Upper lobe of right lung (tissue), 1 donor: Measurements from ENCODE around the gene INSRR. TPM values are rescaled to one million over a fixed set of nuclear protein-coding genes. Genes with fewer than 3 reads are reported as not detected.

ENCODE experiments used
- ATAC-seq: fragments of 200-7000 bp; cut with Tn5 transposase; one replicate; pipeline ENCODE4 v1.9.1; 2020; ENCODE audit warnings: mild to moderate bottlenecking, moderate library complexity
- DNase-seq: peaks from one replicate; pipeline ENCODE4 v3.0.0-alpha.2; 2020
- H3K27ac ChIP-seq: fragments of 200-600 bp; one replicate; pipeline ENCODE4 v1.8.0; 2022
- H3K27me3 ChIP-seq: fragments of 200-600 bp; one replicate; pipeline ENCODE4 v1.8.0; 2022; ENCODE audit warnings: mild to moderate bottlenecking
- H3K36me3 ChIP-seq: fragments of 200-600 bp; one replicate; pipeline ENCODE4 v1.8.0; 2022
- H3K4me1 ChIP-seq: fragments of 200-600 bp; one replicate; pipeline ENCODE4 v1.8.0; 2022
- H3K4me3 ChIP-seq: fragments of 200-600 bp; one replicate; pipeline ENCODE4 v1.8.0; 2022; ENCODE audit warnings: mild to moderate bottlenecking
- H3K9me3 ChIP-seq: fragments of 200-600 bp; one replicate; pipeline ENCODE4 v1.8.0; 2022
- CTCF ChIP-seq: fragments of 200-600 bp; IDR thresholded peaks from one replicate; pipeline ENCODE4 v1.8.0; 2022; ENCODE audit warnings: antibody characterized with exemption
- intact Hi-C: fragments of 100-400 bp; cut with DNase I; formaldehyde crosslinking; loops from one replicate; pipeline ENCODE4 v1.11.0; 2022
- total RNA-seq: library from RNA; stranded (reverse); fragmentation: NEBNext Ultra II Directional; extraction: Animal tissue kit (Norgen Biotek cat#: 25700); gene quantifications from one replicate; pipeline ENCODE4 v1.2.1, GENCODE V29; 2021
- donor health status: DM: no; HTN: yes; CAD: no; lungs with severe emphysema.

INSRR gene
- total RNA-seq, 1 donor from 2014 or later = not detected

GRCh38 chr1:156874572-156875340, 15.8 kb upstream of the INSRR start:
- H3K9me3 ChIP-seq = no peaks in the 10 kb centered on the region
- H3K4me1 ChIP-seq = no peaks in the 10 kb centered on the region
- no peak for DNase-seq
- no peak for ATAC-seq
- no peaks in the 10 kb centered on the region for H3K36me3 ChIP-seq
- intact Hi-C loops = no loop called here
- no peak overlapping the region for H3K27ac ChIP-seq
- no peak for TF ChIP-seq CTCF
- peaks cover 5% of the 10 kb centered on the region for H3K27me3 ChIP-seq
- no peak overlapping the region for H3K4me3 ChIP-seq

DNA sequence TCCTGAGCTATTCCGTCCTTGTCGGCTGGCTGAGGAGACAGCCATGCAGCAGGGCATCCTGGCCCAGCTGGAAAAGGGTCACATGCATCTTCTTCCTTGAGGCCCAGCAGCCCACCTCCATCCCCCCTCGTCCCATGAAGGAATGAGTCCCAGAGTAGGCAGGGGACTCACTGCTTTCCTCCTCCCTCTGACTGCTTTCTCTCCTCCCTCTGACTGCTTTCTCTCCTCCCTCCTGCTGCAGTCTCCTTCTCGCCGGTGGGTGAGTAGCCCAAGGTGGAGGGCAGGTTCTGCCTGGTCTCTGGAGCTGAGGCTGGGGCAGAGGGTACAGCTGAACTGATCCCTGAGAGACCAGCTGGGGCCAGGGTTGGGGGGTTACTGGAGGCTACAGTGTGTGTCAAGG, 15.2 kb upstream of the INSRR start:
- no peaks in the 10 kb centered on the region for H3K4me1 ChIP-seq
- ATAC-seq (no peak), DNase-seq (no peak)
- H3K9me3 ChIP-seq = no peaks in the 10 kb centered on the region
- no peaks in the 10 kb centered on the region for H3K36me3 ChIP-seq
- no peak for TF ChIP-seq CTCF
- intact Hi-C loops = no loop called here
- H3K27me3 ChIP-seq = peaks cover 5% of the 10 kb centered on the region
- no peak overlapping the region for H3K4me3 ChIP-seq
- H3K27ac ChIP-seq = no peak overlapping the region

- Histone ChIP-seq H3K27ac (no peak overlapping the region), H3K9me3 (no peaks in the 10 kb centered on the region), H3K4me1 (no peaks in the 10 kb centered on the region), H3K27me3 (peaks cover 5% of the 10 kb centered on the region), H3K36me3 (no peaks in the 10 kb centered on the region), H3K4me3 (no peak overlapping the region)
- DNase-seq (no peak), ATAC-seq (no peak)
- intact Hi-C loops = no loop called here
- no peak for TF ChIP-seq CTCF
These were observed 14.7 kb upstream of the INSRR start for GRCh38 chr1:156873659-156874058.

DNA sequence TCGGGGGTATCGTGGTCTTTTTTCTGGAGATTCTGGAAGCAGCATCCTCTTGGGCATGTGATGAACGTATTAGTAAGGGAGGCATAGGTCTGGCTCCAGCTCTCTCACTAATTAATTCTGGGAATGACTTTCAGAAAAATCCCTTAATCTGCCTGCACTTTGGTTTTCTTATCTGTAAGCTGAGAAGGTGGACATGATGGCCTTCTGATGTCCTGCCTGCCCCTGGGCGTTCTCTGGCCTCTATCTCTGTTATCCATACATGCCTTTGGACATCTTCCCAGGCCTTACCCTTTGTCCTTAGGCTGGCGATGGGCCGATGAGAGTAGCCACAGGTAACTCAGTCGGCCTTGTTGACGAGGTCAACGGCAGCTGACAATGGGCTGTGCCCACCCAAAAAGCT, 10.5 kb upstream of the INSRR start:
- H3K4me3 ChIP-seq = no peak overlapping the region
- H3K27me3 ChIP-seq = peaks cover 13% of the 10 kb centered on the region
- no peak for TF ChIP-seq CTCF
- H3K9me3 ChIP-seq = no peaks in the 10 kb centered on the region
- ATAC-seq (no peak), DNase-seq (no peak)
- intact Hi-C loops = no loop called here
- no peak overlapping the region for H3K27ac ChIP-seq
- no peaks in the 10 kb centered on the region for H3K36me3 ChIP-seq
- H3K4me1 ChIP-seq = no peaks in the 10 kb centered on the region

- peaks cover 21% of the 10 kb centered on the region for H3K27me3 ChIP-seq
- DNase-seq = no peak
- no peaks in the 10 kb centered on the region for H3K9me3 ChIP-seq
- TF ChIP-seq CTCF = no peak
- H3K27ac ChIP-seq = no peak overlapping the region
- ATAC-seq = no peak
- intact Hi-C loops = no loop called here
- no peak overlapping the region for H3K4me3 ChIP-seq
- no peaks in the 10 kb centered on the region for H3K4me1 ChIP-seq
- no peaks in the 10 kb centered on the region for H3K36me3 ChIP-seq
These were observed 9.4 kb upstream of the INSRR start for GRCh38 chr1:156868341-156868740.
